GM18498 (cell line): Measurements from ENCODE around the gene DTX3.
"Not testable (repeated sequence)": the region's sequence is repeated elsewhere in the genome, so short reads cannot be mapped to it uniquely, and the experiment has no call there.

Experiments used
- ATAC-seq: cut with Tn5 transposase; IDR thresholded peaks from one replicate; pipeline ENCODE4 v1.9.1; 2021; ENCODE audit warnings: mild to moderate bottlenecking, moderate library complexity; ENCODE audit not compliant: unreplicated experiment

Gene DTX3

DNA sequence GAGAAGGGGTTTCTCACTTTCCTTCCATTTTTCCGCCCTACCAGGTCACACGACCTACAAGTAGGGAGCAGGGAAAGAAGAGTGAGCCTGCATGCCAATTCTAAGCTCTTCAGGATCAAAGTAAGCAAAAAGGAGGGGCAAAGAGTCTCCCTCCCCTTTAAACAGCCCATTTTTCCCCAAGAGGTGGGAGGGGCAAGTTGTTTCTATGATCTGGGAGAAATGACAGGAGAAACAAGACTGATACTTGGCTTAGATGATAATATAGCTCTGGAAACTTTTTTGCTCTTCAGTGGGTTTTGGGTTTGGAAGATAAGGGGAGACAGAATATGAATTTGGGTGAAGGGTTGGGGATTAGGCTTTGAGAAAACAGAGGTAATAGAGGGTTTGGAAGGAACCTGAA, 1.8 kb downstream of the DTX3 start:
- ATAC-seq, result no peak

DNA sequence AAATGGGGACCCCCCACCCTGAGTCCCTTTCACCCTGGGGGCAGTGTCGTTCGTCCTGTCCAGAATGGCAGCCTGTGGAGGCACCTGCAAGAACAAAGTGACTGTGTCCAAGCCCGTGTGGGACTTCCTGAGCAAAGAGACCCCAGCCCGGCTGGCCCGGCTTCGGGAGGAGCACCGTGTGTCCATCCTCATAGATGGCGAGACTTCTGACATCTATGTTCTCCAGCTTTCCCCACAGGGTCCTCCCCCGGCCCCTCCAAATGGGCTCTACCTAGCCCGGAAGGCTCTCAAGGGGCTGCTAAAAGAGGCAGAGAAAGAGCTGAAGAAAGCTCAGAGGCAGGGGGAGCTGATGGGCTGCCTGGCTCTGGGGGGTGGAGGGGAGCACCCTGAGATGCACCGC, 2.2 kb downstream of the DTX3 start:
- no peak for ATAC-seq

DNA sequence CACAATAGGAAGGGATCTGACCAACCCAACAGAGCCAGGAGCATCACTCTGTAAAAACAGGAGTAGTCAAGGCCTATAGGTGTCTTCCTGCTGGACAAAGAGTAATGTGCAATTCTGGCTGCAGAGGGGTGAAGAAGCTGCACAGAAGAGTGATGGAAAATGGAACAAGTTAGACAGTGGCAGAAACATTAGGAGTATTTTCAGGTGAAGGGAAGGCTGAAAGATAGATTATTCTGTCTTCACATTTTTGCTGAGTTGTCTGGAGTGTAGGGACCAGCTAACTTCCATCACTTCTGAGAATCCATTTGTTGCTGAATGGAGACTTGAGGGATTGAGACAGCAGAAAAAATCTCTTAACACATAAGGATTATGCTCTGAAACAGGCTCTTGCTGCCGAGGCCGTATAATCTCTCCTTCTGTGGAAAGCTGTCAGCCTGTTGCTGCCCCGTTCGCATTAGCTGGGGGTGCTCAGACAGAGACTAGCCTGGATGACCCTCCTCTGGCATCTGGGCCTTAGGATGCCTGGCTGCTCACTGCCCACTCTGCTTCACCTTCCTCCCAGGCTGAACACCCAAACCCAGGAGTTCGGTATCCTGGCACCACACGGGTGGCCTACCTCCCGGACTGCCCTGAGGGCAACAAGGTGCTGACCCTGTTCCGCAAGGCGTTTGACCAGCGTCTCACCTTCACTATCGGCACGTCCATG, 3.5 kb downstream of the DTX3 start:
- no peak for ATAC-seq

DNA sequence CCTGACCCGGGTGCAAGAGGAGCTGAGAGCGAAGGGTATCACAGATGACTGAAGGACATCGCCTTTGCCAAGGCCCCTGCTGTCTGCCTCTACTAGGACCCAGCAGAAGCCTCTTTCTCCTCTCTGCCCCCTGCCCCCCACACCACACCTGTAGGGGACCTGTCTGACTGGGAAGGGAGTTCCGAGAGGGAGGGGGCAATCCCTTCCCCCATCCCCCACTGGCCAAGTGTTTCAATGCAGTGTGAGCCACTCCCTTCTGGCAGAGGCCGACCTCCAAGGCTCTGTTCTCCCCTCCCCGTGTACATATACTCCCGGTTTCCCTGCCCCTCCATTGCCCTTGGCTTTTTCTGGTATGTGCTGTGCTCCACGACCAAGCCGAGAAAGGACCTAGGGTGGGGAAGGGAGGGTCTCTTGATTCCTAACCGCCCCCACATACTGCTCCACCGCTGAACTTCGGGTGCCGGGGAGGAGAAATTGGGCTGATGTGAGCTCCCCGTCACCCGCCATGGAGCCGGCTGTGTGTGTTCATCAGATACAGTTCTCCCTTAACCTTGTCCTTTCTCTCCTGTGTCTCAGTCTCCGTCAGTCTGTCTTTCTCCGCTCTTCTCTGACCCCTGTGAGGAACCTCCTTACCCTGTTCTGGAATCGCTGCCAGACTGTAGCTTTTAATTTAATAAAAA, 4.6 kb downstream of the DTX3 start:
- no peak for ATAC-seq

DNA sequence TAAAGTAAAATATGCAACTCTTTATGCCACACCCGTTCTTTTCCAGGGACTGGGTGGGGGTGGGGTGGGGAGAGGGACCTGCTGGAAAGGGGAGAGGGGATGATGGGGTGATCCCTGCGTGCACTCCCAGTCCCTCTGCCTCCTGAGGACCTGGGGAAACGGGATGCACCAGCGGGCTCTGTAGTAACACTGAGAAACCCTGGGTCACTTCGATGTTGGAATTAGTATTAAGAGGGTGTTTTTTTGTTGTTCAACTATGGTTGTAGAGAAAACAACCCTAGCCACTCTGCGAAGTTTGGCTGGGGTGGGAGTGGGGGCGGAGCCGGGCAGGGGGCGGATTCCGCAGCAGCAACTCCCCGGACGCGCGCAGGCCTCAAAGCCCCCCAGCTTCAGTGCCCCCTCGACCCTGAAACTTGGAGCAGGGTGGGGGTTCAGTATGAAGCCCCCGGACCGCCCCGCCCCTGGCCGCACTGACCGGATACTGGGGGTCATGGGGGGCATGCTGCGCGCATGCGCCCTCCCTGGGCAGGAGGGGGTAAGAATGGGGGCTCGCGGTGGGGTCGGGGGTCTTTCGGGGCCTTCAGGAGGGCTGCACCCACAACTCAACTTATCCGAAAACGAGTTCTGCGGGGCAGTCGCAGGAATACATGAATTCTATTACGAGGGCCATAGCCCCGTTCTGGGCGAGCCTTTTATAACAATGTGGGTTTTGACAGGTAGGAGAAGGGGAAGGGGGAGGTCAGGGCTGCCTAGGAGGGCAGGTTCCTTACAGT, 5.3 kb downstream of the DTX3 start:
- no peak for ATAC-seq

DNA sequence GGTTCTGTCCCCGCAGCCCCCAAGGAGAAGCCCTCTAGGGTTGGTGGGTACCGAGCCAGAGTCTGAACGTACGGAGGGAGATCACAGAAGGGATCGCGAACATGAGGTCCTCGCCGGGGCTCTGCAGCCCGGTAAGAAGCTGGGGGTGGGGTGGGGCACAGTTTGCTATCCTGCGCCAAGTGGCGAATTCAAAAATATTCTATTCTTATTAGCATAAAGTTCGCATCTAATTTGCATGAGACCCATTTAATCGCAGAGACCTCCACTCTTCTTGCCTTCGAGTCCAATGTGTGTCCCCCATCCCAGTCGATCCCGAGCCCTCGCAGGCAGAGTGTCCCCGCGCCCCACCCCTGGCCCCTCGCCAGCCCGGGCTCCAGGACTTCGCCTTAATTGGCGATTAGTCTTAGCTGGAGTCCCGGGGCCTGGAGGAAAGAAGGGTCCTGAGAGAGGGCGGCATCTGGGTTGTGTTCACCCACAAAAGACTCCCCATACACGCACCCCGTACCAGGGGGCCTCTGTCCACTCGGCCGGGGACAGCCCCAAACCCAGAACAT, 6.0 kb downstream of the DTX3 start:
- no peak for ATAC-seq

DNA sequence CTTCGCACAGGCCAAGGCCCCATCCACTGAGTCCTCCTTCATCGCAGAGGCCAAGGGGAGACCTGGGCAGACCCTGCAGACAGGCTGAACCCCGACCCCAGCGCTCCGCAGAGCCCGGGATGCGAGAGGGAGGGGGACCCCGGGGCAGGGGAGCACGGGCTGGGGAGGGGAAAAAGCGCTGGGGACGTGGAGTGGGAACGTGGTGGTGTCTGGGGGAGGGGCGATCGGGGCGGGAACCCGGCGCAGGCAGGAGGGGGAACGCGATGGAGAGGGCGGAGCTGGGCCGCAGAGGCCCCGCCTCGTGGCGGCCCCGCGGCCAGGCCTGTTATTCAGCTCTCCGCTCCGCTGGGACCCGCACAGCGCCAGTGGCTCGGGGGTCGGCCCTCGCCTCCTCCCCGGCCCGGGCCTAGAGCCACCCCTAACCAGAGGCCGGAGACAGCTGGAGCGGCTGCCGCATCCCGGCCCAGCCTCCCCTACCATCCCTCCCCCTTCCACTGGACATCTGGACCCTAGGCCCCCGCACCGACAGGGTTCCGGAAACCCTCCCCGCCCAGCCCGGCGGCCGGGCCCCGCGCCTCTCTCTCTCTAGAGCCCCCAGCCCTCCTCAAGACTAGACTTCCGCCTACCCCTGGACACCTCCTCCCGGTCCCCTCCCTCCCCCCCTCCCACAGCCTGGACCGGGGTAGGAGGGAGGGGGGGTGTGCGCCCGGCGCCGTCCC, 6.6 kb downstream of the DTX3 start, which contains the start of gene ARHGEF25:
TSS of gene ARHGEF25 (plus strand) at position 328 of the 719 bp plus-strand sequence. CDS start 460 bp downstream, outside the sequence.
- no peak for ATAC-seq

DNA sequence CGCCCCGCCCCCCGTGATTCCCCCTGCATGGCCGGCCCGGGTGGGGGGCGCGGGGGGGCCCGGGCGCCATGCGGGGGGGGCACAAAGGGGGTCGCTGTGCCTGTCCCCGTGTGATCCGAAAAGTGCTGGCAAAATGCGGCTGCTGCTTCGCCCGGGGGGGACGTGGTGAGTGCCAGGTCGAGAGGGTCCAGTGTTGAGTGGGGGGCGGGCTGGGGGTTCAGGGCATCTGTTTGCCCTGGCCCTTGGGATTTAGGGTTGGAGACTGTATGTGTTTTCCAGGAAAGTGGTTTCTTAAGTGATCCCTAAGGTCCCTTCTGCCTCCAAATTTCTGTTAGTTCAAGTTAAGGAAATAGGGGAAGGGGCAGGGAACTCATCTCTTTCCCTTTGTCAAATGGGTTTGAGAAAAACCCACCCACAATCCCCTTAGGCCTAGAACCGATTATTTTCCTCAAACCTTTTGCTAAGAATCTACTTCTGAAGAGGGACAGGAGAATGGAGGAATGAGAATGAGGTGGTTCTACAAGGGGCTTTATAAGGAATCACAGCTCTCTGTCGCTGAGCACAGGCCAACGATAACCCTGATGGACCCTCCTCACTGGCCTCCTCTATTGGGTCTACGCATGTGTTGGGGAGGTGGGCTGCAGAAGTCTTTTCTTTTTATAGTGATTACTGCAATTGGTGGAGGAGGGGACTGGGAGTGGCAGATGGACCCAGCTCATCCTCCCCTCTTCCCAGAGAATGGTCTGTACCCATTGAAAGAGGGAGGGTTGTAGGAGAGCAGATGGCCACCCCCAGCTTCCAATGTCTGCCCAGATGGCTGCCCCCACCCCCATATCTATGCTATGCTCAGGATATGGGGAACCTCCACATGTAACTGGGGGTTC, 7.4 kb downstream of the DTX3 start:
- no peak for ATAC-seq

DNA sequence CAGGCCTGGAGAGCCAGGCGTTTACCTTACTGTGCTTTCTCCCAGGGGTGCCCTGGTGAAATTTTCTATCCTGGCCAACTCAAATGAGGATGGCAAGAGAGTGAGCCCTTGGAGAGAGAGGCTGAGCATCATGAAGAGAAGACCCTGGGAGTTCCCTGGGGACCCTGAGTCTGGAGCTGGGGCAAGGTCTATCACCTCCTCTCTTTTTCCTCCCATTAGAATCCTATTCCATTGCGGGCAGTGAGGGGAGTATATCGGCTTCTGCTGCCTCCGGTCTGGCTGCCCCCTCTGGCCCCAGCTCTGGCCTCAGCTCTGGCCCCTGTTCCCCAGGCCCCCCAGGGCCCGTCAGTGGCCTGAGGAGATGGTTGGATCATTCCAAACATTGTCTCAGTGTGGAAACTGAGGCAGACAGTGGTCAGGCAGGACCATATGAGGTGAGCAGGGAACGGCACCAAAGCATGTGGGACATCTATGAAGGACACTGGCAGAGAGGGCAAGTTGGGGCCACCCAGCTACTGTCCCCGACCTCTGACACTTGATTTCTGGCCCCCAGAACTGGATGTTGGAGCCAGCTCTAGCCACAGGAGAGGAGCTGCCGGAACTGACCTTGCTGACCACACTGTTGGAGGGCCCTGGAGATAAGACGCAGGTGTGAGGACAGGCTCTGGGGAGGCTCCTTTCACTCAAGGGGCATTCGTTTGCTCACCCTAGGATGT, 8.2 kb downstream of the DTX3 start:
- no peak for ATAC-seq

DNA sequence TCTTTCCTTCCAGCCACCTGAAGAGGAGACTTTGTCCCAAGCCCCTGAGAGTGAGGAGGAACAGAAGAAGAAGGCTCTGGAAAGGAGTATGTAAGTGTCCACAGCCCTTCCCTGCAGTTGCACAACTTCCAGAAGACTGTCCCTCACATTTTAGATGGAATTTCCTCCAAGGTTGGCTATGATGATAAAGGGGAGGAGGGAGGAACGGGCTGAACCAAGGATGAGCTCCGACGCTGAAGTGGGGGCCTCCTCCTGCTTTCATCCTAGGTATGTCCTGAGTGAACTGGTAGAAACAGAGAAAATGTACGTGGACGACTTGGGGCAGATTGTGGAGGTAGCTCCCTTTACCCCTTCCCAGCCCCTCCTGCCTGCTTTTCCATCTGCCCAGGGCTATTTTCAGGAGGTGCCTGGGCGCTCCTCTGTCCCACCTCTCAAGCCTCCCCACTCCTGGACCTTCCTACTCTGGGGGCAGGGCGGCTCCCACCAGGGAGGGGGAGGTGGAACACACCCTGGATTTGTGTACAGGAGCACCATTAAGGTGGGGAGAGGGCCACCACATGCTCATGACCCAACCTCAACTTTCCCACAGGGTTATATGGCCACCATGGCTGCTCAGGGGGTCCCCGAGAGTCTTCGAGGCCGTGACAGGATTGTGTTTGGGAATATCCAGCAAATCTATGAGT, 8.9 kb downstream of the DTX3 start:
- ATAC-seq, result no peak

DNA sequence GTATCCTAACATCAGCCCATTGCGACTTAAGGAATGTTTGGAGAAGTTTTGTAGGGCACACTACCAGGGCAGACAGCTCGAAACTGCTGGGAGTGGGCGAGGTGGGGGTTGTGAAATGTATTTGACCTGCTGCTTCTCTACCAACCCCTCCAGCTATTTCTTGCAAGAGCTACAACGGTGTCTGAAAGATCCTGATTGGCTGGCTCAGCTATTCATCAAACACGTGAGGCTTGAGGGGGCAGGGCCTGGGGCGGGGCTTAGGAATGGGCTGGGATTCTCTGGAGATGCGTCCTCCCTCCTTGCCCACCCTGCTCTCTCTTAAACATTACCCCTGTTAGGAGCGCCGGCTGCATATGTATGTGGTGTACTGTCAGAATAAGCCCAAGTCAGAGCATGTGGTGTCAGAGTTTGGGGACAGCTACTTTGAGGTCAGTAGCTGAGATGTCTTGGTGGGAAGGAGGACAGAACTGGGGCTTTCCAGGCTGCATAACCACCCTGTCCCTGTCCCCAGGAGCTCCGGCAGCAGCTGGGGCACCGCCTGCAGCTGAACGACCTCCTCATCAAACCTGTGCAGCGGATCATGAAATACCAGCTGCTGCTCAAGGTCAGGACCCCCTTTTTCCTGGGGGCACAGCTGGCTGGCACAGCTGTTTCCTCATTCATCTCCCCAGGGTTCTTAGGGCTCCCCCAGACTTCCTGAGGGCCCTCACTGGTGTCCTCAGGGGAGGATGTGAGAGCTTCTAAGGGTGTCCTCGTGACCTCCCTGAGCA, 9.7 kb downstream of the DTX3 start:
- peak; percentile 48 for ATAC-seq

DNA sequence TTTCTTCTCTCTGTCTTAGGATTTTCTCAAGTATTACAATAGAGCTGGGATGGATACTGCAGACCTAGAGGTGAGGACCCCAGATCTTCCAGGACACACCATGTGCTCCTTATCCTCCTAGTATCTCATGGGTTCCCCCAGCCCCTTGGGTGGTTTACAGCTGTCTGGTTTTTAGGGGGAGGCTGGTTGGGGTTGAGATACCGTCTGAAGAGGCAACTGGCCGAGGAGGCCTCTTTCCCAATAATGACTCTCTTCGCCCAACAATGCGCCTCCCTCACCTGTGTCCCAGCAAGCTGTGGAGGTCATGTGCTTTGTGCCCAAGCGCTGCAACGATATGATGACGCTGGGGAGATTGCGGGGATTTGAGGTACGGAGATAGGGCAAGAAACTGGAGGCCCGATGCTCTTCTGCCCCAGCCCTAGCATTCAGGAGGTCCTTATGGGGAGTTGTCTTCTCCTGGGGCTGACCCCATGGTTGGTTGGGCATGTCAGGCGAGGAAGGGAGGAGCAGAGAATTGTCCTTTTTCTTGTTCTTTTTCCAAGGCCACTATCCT, 10.4 kb downstream of the DTX3 start:
- no peak for ATAC-seq

DNA sequence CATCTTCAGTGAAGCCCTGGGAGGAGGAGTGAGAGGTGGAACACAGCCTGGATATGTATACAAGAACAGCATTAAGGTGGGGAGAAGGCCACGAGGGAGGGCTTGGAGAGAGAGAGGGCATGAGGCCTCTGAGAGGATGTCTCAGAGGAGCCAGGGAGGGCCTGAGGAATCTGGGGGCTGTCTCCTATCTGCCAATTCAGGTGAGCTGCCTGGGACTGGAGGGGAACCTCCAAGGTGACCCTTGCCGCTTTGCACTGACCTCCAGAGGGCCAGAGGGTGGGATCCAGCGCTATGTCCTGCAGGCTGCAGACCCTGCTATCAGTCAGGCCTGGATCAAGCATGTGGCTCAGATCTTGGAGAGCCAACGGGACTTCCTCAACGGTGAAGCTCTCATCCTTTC, 11.0 kb downstream of the DTX3 start:
- ATAC-seq, result no peak

DNA sequence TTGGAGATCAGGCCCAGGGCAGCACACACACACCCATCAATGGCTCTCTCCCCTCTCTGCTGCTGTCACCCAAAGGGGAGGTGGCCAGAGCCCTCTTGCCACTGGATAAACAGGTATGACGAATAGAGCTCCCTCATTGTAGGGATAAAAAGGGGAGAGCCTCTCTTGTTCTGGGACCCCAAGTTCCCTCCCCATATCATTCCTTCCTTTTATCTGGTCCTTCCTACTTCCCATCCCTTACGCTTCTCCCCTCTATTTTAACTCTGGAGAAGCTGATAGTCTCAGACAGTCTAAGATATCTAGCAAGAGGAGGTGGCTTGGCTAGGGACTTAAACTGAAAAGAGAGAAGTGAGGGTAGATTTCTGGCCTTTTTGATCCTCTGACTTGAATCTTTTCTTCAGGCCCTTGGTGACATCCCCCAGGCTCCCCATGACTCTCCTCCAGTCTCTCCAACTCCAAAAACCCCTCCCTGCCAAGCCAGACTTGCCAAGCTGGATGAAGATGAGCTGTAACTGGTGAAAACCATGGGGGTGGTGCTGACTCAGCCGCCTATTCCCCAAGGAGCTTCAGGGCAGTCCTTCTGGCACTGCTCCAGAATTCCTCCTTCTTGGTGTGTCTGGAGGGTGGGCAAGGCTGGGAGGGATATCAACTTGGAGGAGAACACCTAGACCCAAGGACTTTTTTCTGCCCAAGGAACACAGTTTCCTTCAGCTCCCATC, 11.9 kb downstream of the DTX3 start:
- ATAC-seq, result no peak

DNA sequence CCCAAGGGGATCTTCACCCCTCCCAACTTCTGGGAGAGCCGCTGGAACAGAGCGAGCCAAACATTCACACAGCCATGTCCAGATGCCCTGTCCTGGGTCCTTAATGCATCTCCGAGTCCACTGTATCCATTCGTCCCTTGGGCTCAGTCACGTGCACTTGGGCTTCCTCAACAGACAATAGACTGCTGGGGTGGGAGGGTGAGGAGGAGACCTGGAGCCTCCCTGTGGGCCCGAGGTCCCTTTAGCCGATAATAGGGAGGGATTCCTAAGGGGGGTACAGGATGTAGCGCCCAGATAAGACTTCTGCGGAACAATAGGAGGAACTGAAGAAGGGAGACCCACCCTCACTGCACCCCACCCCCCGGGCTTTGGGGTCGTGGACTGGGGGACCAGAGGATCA, 13.3 kb downstream of the DTX3 start:
- no peak for ATAC-seq

DNA sequence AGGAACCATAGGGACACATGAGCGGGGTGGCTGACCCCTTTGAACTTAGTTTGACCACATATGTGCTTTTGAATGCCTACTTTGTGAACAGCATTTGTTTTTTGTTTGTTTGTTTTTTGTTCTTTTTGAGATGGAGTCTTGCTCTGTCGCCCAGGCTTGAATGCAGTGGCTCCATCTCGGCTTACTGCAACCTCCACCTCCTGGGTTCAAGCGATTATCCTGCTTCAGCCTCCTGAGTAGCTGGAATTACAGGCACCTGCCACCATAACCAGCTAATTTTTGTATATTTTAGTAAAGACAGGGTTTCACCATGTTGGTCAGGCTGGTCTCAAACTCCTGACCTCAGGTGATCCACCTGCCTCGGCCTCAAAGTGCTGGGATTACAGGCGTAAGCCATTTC, 13.8 kb downstream of the DTX3 start:
- ATAC-seq, result not testable (repeated sequence)

DNA sequence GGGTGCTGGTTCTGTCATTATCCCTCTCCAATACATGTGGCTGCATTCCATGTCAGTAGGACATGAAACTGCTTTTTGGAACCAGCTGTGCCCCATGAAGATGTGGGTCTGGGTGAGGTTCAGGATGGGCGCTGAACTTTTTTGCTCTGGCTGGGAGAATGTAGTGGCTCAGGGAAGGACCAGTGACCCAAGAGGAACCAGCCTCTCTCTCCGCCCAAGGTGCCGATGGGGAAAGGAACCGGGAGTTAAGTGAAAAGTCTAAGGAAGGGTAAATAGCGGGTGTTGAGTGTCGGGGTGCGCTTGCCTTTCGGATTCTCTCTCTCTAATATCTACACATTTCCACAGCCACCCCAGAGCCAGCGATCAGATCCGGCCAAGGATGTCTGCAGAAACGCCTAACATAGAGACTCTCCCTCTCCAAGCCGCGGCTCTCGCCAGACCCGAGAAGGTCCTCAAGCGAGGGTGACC, 14.4 kb downstream of the DTX3 start:
- ATAC-seq, result no peak
